Gastroesophageal sphincter (tissue), 3 donors: ENCODE data around the gene MICALL1.

Experiments used
- CTCF ChIP-seq, 4 experiments: fragments of 200-600 bp in 2 of 4; fragments of 450-650 bp in 2 of 4; sonication (generic) in 1 of 4; IDR thresholded peaks; one replicate each; pipeline ENCODE4 v1.5.1; 2017 to 2019; ENCODE audit warnings: antibody characterized with exemption in 4 of 4, mild to moderate bottlenecking in 2 of 4, moderate library complexity in 2 of 4
- POLR2A ChIP-seq, 2 donors: fragments of 450-650 bp; IDR thresholded peaks; one replicate each; pipeline ENCODE4 v1.6.1; 2017; ENCODE audit warnings: antibody characterized with exemption in 2 of 2, mild to moderate bottlenecking in 2 of 2, moderate library complexity in 1 of 2
- POLR2AphosphoS5 ChIP-seq: sonication (generic); formaldehyde crosslinking; IDR thresholded peaks from one replicate; pipeline ENCODE4 v1.6.1; 2017; ENCODE audit warnings: antibody characterized with exemption

- no peak for TF ChIP-seq CTCF (IDR thresholded peaks at IDR 0.05)
- no peak for TF ChIP-seq POLR2A (IDR thresholded peaks at IDR 0.05)
- TF ChIP-seq POLR2AphosphoS5: no peak
Observed at GRCh38 chr22:37922191-37922590, 16.1 kb downstream of the MICALL1 start.
